HepG2 (cell line): ENCODE results near the gene TCF25. TPM values are rescaled to one million over a fixed set of nuclear protein-coding genes. Genes with fewer than 3 reads are reported as not detected.
A peak's percentile ranks its signal among the peaks of the same experiment; 100 is the strongest.

Source experiments
- AHDC1 ChIP-seq: sonication (generic); formaldehyde crosslinking; IDR thresholded peaks from 2 replicates; pipeline ENCODE4 v1.5.1; 2020; ENCODE audit warnings: mild to moderate bottlenecking, missing genetic modification reagents, borderline replicate concordance
- HNF1B ChIP-seq: sonication (generic); formaldehyde crosslinking; IDR thresholded peaks from 2 replicates; pipeline ENCODE4 v1.5.1; 2020; ENCODE audit warnings: mild to moderate bottlenecking, moderate library complexity, missing genetic modification reagents
- MAF1 ChIP-seq: sonication (generic); formaldehyde crosslinking; IDR thresholded peaks from 2 replicates; pipeline ENCODE4 v1.5.0; 2020; ENCODE audit warnings: missing genetic modification reagents, borderline replicate concordance
- RFX5 ChIP-seq: IDR thresholded peaks from 2 replicates; pipeline ENCODE4 v1.6.1; 2011; ENCODE audit warnings: low read depth, low read length, improper control_type of control experiment
- RNF219 ChIP-seq: sonication (generic); formaldehyde crosslinking; IDR thresholded peaks from 2 replicates; pipeline ENCODE4 v1.5.0; 2020; ENCODE audit warnings: mild to moderate bottlenecking, missing genetic modification reagents
- YEATS4 ChIP-seq: sonication (generic); formaldehyde crosslinking; IDR thresholded peaks from 2 replicates; pipeline ENCODE4 v1.4.0; 2020; ENCODE audit warnings: missing genetic modification reagents, borderline replicate concordance
- ZFP36L2 ChIP-seq: sonication (generic); formaldehyde crosslinking; IDR thresholded peaks from 2 replicates; pipeline ENCODE4 v1.4.0; 2020; ENCODE audit warnings: missing genetic modification reagents
- polyA plus RNA-seq, 8 experiments: library from polyadenylated mRNA; depleted of rRNA in 3 of 8; stranded (reverse) in 7 of 8; unstranded in 1 of 8; fragments of >200 nt; fragmentation: Illumina TruSeq in 4 of 8; extraction: Trizol in 4 of 8; gene quantifications; 2 replicates each; pipeline versions ENCODE4 v1.2.1 to v1.2.3, GENCODE V29; 2011 to 2016; ENCODE audit warnings: low read depth in 4 of 8, missing spikeins in 1 of 8, mixed read lengths in 1 of 8; ENCODE audit not compliant: insufficient read depth in 1 of 8
- total RNA-seq, 5 experiments: library from RNA; depleted of rRNA; stranded (reverse); fragments of >200 nt; fragmentation: Illumina TruSeq; extraction: Trizol; gene quantifications; 2 replicates each; pipeline ENCODE4 v1.2.3, GENCODE V29; 2016; ENCODE audit warnings: low read depth in 1 of 5
- TF ChIP-seq, protein P1 (sequence below), 2 experiments: fragments of 450-650 bp in 1 of 2; sonication (generic) in 1 of 2; formaldehyde crosslinking in 1 of 2; IDR thresholded peaks; 2 replicates each; pipeline versions ENCODE4 v1.6.1 to v1.8.0; 2016 to 2022; ENCODE audit warnings: antibody characterized with exemption in 1 of 2, mild to moderate bottlenecking in 1 of 2, missing genetic modification reagents in 1 of 2

The TCF25 gene
- total and polyA plus RNA-seq, 2 of the 13 experiments (the other 11 are each of a cell fraction or from before 2014, with no cell fraction given) = 138 to 206 TPM

- TF ChIP-seq AHDC1 (CRISPR knock-in tag) (peak; percentile 46; the same call in 1 of the 2 replicates), ZFP36L2 (CRISPR knock-in tag) (no peak), YEATS4 (CRISPR knock-in tag) (peak; percentile 95), RNF219 (no peak), HNF1B (CRISPR knock-in tag) (peak; percentile 69), RFX5 (no peak), MAF1 (CRISPR knock-in tag) (no peak; the same call in 1 of the 2 replicates)
- TF ChIP-seq, protein P1, sequence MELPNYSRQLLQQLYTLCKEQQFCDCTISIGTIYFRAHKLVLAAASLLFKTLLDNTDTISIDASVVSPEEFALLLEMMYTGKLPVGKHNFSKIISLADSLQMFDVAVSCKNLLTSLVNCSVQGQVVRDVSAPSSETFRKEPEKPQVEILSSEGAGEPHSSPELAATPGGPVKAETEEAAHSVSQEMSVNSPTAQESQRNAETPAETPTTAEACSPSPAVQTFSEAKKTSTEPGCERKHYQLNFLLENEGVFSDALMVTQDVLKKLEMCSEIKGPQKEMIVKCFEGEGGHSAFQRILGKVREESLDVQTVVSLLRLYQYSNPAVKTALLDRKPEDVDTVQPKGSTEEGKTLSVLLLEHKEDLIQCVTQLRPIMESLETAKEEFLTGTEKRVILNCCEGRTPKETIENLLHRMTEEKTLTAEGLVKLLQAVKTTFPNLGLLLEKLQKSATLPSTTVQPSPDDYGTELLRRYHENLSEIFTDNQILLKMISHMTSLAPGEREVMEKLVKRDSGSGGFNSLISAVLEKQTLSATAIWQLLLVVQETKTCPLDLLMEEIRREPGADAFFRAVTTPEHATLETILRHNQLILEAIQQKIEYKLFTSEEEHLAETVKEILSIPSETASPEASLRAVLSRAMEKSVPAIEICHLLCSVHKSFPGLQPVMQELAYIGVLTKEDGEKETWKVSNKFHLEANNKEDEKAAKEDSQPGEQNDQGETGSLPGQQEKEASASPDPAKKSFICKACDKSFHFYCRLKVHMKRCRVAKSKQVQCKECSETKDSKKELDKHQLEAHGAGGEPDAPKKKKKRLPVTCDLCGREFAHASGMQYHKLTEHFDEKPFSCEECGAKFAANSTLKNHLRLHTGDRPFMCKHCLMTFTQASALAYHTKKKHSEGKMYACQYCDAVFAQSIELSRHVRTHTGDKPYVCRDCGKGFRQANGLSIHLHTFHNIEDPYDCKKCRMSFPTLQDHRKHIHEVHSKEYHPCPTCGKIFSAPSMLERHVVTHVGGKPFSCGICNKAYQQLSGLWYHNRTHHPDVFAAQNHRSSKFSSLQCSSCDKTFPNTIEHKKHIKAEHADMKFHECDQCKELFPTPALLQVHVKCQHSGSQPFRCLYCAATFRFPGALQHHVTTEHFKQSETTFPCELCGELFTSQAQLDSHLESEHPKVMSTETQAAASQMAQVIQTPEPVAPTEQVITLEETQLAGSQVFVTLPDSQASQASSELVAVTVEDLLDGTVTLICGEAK (IDR thresholded peaks at IDR 0.05) = no peak
- TF ChIP-seq, protein P1 (CRISPR knock-in tag; IDR thresholded peaks at IDR 0.05) = peak; percentile 92
Measured at GRCh38 chr16:89873109-89873971, at the start of gene TCF25 (continued).
